HUES64 (cell line): Measurements from ENCODE around the gene TPP2.

Source experiments
- H3K27ac ChIP-seq: 2 replicates; pipeline ENCODE4 v1.7.0; 2013; ENCODE audit warnings: low read depth, low read length, inconsistent platforms
- H3K27me3 ChIP-seq: 2 replicates; pipeline ENCODE4 v1.6.1; 2013; ENCODE audit warnings: mild to moderate bottlenecking, low read length; ENCODE audit not compliant: insufficient read depth
- H3K36me3 ChIP-seq: 2 replicates; pipeline ENCODE4 v1.6.1; 2013; ENCODE audit warnings: mild to moderate bottlenecking, low read length; ENCODE audit not compliant: insufficient read depth
- H3K4me1 ChIP-seq: 2 replicates; pipeline ENCODE4 v1.6.1; 2013; ENCODE audit warnings: mild to moderate bottlenecking, low read length, moderate library complexity; ENCODE audit not compliant: insufficient read depth
- H3K4me3 ChIP-seq: 2 replicates; pipeline ENCODE4 v1.5.1; 2013; ENCODE audit warnings: mild to moderate bottlenecking, low read length, moderate library complexity
- H3K9ac ChIP-seq: 2 replicates; pipeline ENCODE4 v1.6.1; 2013; ENCODE audit warnings: mild to moderate bottlenecking, low read depth, low read length
- H3K9me3 ChIP-seq: 2 replicates; pipeline ENCODE4 v1.6.1; 2013; ENCODE audit warnings: low read depth, low read length; ENCODE audit not compliant: insufficient read depth
- WGBS: fragments of 150-250, 120-280 bp; methylation state at CpG from one replicate; pipeline ENCODE4 v1.1.7; 2013; ENCODE audit warnings: missing lambda C conversion rate; 5-methylcytosine and 5-hydroxymethylcytosine counted together

The TPP2 gene

GRCh38 chr13:102704238-102705058 is 107.7 kb downstream of the TPP2 start:
- Histone ChIP-seq H3K9me3 (no peaks in the 10 kb centered on the region), H3K36me3 (no peaks in the 10 kb centered on the region), H3K9ac (no peak overlapping the region), H3K27me3 (no peaks in the 10 kb centered on the region), H3K4me3 (no peak overlapping the region), H3K4me1 (no peaks in the 10 kb centered on the region), H3K27ac (no peak overlapping the region)
- 92% methylated on average over 5 of the region's 6 CpGs for WGBS

- Histone ChIP-seq H3K36me3 (no peaks in the 10 kb centered on the region), H3K4me3 (no peak overlapping the region), H3K9me3 (no peaks in the 10 kb centered on the region), H3K9ac (no peak overlapping the region), H3K27me3 (no peaks in the 10 kb centered on the region), H3K4me1 (no peaks in the 10 kb centered on the region), H3K27ac (no peak overlapping the region)
- WGBS = 68% methylated on average over 4 of the region's 4 CpGs
Measured at GRCh38 chr13:102707467-102707866, 110.7 kb downstream of the TPP2 start.

- Histone ChIP-seq H3K36me3 (no peaks in the 10 kb centered on the region), H3K4me3 (no peak overlapping the region), H3K4me1 (no peaks in the 10 kb centered on the region), H3K27me3 (no peaks in the 10 kb centered on the region), H3K9me3 (no peaks in the 10 kb centered on the region), H3K27ac (no peak overlapping the region), H3K9ac (no peak overlapping the region)
- WGBS = 91% methylated on average over 2 of the region's 2 CpGs
Measured at GRCh38 chr13:102708211-102708610, 111.4 kb downstream of the TPP2 start.

DNA sequence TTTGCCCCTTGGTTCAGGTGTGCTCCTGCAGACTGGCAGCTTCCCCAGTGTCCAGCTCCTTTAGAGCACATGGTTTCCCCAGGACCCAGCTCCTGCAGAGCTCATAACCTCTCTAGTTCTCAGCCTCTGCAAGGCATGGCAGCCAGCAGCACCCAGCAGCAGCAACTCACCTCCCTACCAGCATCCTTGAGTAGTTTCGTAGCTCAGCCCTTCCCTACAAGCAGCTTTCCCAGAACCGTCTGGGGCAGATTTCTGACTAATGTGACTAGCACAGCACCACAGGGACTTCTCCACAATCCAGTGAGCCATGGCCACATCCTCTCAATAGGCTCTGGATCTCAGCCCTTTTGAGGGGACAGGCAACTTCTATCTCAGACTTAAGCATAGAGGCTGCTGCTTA is 112.2 kb downstream of the TPP2 start:
- no peaks in the 10 kb centered on the region for H3K9me3 ChIP-seq
- no peak overlapping the region for H3K4me3 ChIP-seq
- H3K27ac ChIP-seq = no peak overlapping the region
- H3K4me1 ChIP-seq = no peaks in the 10 kb centered on the region
- H3K27me3 ChIP-seq = no peaks in the 10 kb centered on the region
- H3K36me3 ChIP-seq = no peaks in the 10 kb centered on the region
- WGBS = 87% methylated on average over 2 of the region's 2 CpGs
- no peak overlapping the region for H3K9ac ChIP-seq

- H3K9ac ChIP-seq = no peak overlapping the region
- H3K27me3 ChIP-seq = no peaks in the 10 kb centered on the region
- no peaks in the 10 kb centered on the region for H3K4me1 ChIP-seq
- no peaks in the 10 kb centered on the region for H3K9me3 ChIP-seq
- H3K36me3 ChIP-seq = no peaks in the 10 kb centered on the region
- H3K4me3 ChIP-seq = no peak overlapping the region
- no peak overlapping the region for H3K27ac ChIP-seq
Measured at GRCh38 chr13:102709536-102709935, 112.8 kb downstream of the TPP2 start.

GRCh38 chr13:102710261-102710679 is 113.5 kb downstream of the TPP2 start:
- H3K9me3 ChIP-seq = no peaks in the 10 kb centered on the region
- H3K4me3 ChIP-seq = no peak overlapping the region
- no peak overlapping the region for H3K27ac ChIP-seq
- H3K36me3 ChIP-seq = no peaks in the 10 kb centered on the region
- no peaks in the 10 kb centered on the region for H3K4me1 ChIP-seq
- WGBS = 95% methylated on average over 9 of the region's 9 CpGs
- no peaks in the 10 kb centered on the region for H3K27me3 ChIP-seq
- H3K9ac ChIP-seq = no peak overlapping the region

- Histone ChIP-seq H3K36me3 (no peaks in the 10 kb centered on the region), H3K4me3 (no peak overlapping the region), H3K27me3 (no peaks in the 10 kb centered on the region), H3K9ac (no peak overlapping the region), H3K4me1 (no peaks in the 10 kb centered on the region), H3K27ac (no peak overlapping the region), H3K9me3 (no peaks in the 10 kb centered on the region)
- 75% methylated on average over 1 of the region's 1 CpG for WGBS
Measured at GRCh38 chr13:102715447-102715846, 118.7 kb downstream of the TPP2 start.

GRCh38 chr13:102718746-102719145 is 122.0 kb downstream of the TPP2 start:
- Histone ChIP-seq H3K27ac (no peak overlapping the region), H3K9ac (no peak overlapping the region), H3K27me3 (no peaks in the 10 kb centered on the region), H3K36me3 (no peaks in the 10 kb centered on the region), H3K9me3 (no peaks in the 10 kb centered on the region), H3K4me3 (no peak overlapping the region), H3K4me1 (no peaks in the 10 kb centered on the region)
- 93% methylated on average over 2 of the region's 2 CpGs for whole genome bisulfite sequencing

- H3K27me3 ChIP-seq = no peaks in the 10 kb centered on the region
- H3K9ac ChIP-seq = no peak overlapping the region
- H3K4me3 ChIP-seq = no peak overlapping the region
- WGBS = 90% methylated on average over 1 of the region's 1 CpG
- no peaks in the 10 kb centered on the region for H3K36me3 ChIP-seq
- no peaks in the 10 kb centered on the region for H3K9me3 ChIP-seq
- H3K27ac ChIP-seq = no peak overlapping the region
- H3K4me1 ChIP-seq = no peaks in the 10 kb centered on the region
Measured at GRCh38 chr13:102721800-102722231, 125.0 kb downstream of the TPP2 start.

DNA sequence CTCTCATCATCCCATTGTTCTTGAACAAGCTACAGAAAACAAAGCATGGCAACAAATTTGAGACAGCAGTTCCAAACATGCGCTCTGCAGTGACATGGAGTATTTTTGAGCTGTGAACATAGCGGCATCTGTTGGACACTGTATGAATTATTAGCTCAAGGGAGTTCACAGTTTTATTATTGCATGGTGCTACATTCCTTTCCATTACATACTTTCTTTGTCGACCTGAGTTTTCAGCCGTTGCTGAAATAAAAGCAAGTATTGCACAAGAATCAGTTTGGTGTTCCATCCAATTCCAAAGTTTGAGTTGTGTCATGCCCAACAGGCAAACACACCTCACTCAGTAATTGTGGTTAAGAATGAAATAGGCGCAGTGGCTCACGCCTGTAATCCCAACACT is 128.1 kb downstream of the TPP2 start:
- Histone ChIP-seq H3K27me3 (no peaks in the 10 kb centered on the region), H3K4me1 (no peaks in the 10 kb centered on the region), H3K9me3 (no peaks in the 10 kb centered on the region), H3K36me3 (no peaks in the 10 kb centered on the region), H3K27ac (no peak overlapping the region), H3K4me3 (no peak overlapping the region), H3K9ac (no peak overlapping the region)
- WGBS = 97% methylated on average over 6 of the region's 6 CpGs

DNA sequence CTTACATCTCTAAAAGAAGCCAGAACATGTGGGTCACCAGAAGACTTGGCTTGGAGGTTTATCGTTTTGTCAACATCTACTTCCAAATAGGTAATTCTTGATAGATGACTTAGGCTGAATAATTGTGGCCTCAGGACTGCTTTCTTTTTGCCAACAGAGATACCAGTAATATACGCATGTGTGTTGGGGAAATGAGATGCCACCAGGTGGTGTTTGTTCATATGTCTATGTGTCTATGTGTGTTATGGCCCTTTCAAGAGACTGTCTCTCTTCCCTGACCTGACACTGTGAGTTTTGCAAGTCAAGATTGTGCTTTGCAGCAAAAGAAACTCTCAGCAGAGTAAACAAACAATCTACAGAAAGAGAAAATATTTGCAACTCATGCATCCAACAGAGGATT is 129.6 kb downstream of the TPP2 start:
- no peak overlapping the region for H3K27ac ChIP-seq
- 96% methylated on average over 2 of the region's 2 CpGs for WGBS

More for the DNA sequence above, 129.6 kb downstream of the TPP2 start:
- H3K4me1 ChIP-seq = no peaks in the 10 kb centered on the region
- no peaks in the 10 kb centered on the region for H3K27me3 ChIP-seq
- H3K9ac ChIP-seq = no peak overlapping the region
- H3K9me3 ChIP-seq = no peaks in the 10 kb centered on the region
- H3K36me3 ChIP-seq = no peaks in the 10 kb centered on the region
- H3K4me3 ChIP-seq = no peak overlapping the region
